H1 (cell line): Measurements from ENCODE around the gene RNF224. TPM values are rescaled to one million over a fixed set of nuclear protein-coding genes. Genes with fewer than 3 reads are reported as not detected.

Source experiments
- CTCF ChIA-PET: fragments of 300-600 bp; sonication (Branson Sonifier 250); formaldehyde crosslinking; loops from one replicate; lab custom pipeline; 2021; ENCODE audit not compliant: partially characterized antibody; lab: Charles Lee
- POLR2A ChIA-PET: fragments of 300-600 bp; sonication (Branson Sonifier 250); formaldehyde crosslinking; loops from one replicate; lab custom pipeline; 2021; ENCODE audit warnings: inconsistent platforms; ENCODE audit not compliant: partially characterized antibody; lab: Charles Lee
- DNase-seq, 2 experiments: peaks; one replicate each; pipeline versions ENCODE4 v3.0.0 to v3.0.0-alpha.2; 2010 to 2022; ENCODE audit warnings: low spot score in 2 of 2, low read depth in 1 of 2, mixed read lengths in 1 of 2
- FAIRE-seq: peaks from 2 replicates; lab custom pipeline; 2011; peaks lifted over from hg19 to GRCh38; lab: Jason Lieb, UNC
- H2AFZ ChIP-seq: 2 replicates; pipeline ENCODE4 v1.8.1; 2012; ENCODE audit warnings: low read length, inconsistent platforms
- H2AK5ac ChIP-seq: 2 replicates; pipeline ENCODE4 v1.6.1; 2013; ENCODE audit warnings: low read depth, low read length
- H2BK120ac ChIP-seq: replicated peaks from 2 replicates; pipeline ENCODE3; 2013; ENCODE audit warnings: low read depth, low read length, inconsistent platforms
- H2BK12ac ChIP-seq: 2 replicates; pipeline ENCODE4 v1.6.1; 2013; ENCODE audit warnings: low read depth, low read length
- H2BK15ac ChIP-seq: 2 replicates; pipeline ENCODE4 v1.6.1; 2013; ENCODE audit warnings: low read length
- H2BK20ac ChIP-seq: 2 replicates; pipeline ENCODE4 v1.6.1; 2013; ENCODE audit warnings: low read length
- H2BK5ac ChIP-seq: 2 replicates; pipeline ENCODE4 v1.6.1; 2013; ENCODE audit warnings: low read depth, low read length
- H3K14ac ChIP-seq: 2 replicates; pipeline ENCODE4 v1.6.1; 2013; ENCODE audit warnings: inconsistent platforms; ENCODE audit not compliant: insufficient read length
- H3K18ac ChIP-seq: 2 replicates; pipeline ENCODE4 v1.6.1; 2013; ENCODE audit warnings: low read length; ENCODE audit errors: extremely low read depth
- H3K23ac ChIP-seq: 2 replicates; pipeline ENCODE4 v1.6.1; 2013; ENCODE audit warnings: inconsistent platforms; ENCODE audit not compliant: insufficient read length
- H3K23me2 ChIP-seq: 2 replicates; pipeline ENCODE4 v1.6.1; 2013; ENCODE audit warnings: low read depth, low read length
- H3K27ac ChIP-seq: 2 replicates; pipeline ENCODE4 v1.6.1; 2011; ENCODE audit warnings: low read depth, low read length, inconsistent platforms
- H3K27me3 ChIP-seq, 4 experiments: replicated peaks in 1 of 4; 1 replicate in 1 of 4; 2 replicates in 3 of 4; pipeline versions ENCODE4 v1.6.1 to v1.8.1; 2011 to 2013; ENCODE audit warnings: low read length in 3 of 4, mild to moderate bottlenecking in 3 of 4, inconsistent platforms in 2 of 4, mixed read lengths in 2 of 4, moderate library complexity in 1 of 4; ENCODE audit not compliant: control insufficient read depth in 3 of 4, insufficient read depth in 3 of 4; ENCODE audit errors: extremely low read depth in 1 of 4
- H3K36me3 ChIP-seq, 4 experiments: 2 replicates each; pipeline versions ENCODE4 v1.6.1 to v1.8.1; 2011 to 2013; ENCODE audit warnings: mild to moderate bottlenecking in 4 of 4, low read length in 3 of 4, moderate library complexity in 2 of 4, control low read depth in 1 of 4, inconsistent platforms in 1 of 4; ENCODE audit not compliant: insufficient read depth in 4 of 4, control insufficient read depth in 2 of 4
- H3K4ac ChIP-seq: replicated peaks from 2 replicates; pipeline ENCODE3; 2013; ENCODE audit warnings: low read length, low read depth, mixed read lengths, inconsistent platforms; ENCODE audit not compliant: insufficient read length
- H3K4me1 ChIP-seq, 4 experiments: replicated peaks in 1 of 4; 1 replicate in 1 of 4; 2 replicates in 3 of 4; pipeline versions ENCODE4 v1.6.1 to v1.8.1; 2011 to 2013; ENCODE audit warnings: low read length in 3 of 4, inconsistent platforms in 2 of 4, mixed read lengths in 1 of 4; ENCODE audit not compliant: insufficient read depth in 4 of 4, control insufficient read depth in 3 of 4
- H3K4me2 ChIP-seq, 2 experiments: 2 replicates each; pipeline versions ENCODE4 v1.6.1 to v1.8.1; 2011 to 2013; ENCODE audit warnings: low read depth in 2 of 2, low read length in 2 of 2, control low read depth in 1 of 2, inconsistent platforms in 1 of 2, mild to moderate bottlenecking in 1 of 2; ENCODE audit not compliant: insufficient read depth in 1 of 2
- H3K4me3 ChIP-seq, 4 experiments: fragments of 200-600, 300-600 bp in 1 of 4; sonication (generic), shearing (Covaris generic), sonication (Bioruptor Twin) in 1 of 4; 2 replicates each; pipeline versions ENCODE4 v1.5.1 to v1.8.1; 2011 to 2016; ENCODE audit warnings: low read length in 4 of 4, low read depth in 3 of 4, control low read depth in 2 of 4, inconsistent platforms in 2 of 4, mild to moderate bottlenecking in 2 of 4, mixed read lengths in 1 of 4, moderate library complexity in 1 of 4; ENCODE audit not compliant: insufficient read depth in 2 of 4; ENCODE audit errors: extremely low read depth in 1 of 4
- H3K56ac ChIP-seq: replicated peaks from 2 replicates; pipeline ENCODE3; 2013; ENCODE audit warnings: low read depth, mild to moderate bottlenecking, mixed read lengths, low read length, inconsistent platforms; ENCODE audit not compliant: insufficient read length
- H3K79me1 ChIP-seq: 2 replicates; pipeline ENCODE4 v1.6.1; 2013; ENCODE audit warnings: low read depth, low read length, control low read depth
- H3K79me2 ChIP-seq, 2 experiments: 2 replicates each; pipeline versions ENCODE4 v1.6.1 to v1.8.1; 2012 to 2013; ENCODE audit warnings: low read length in 2 of 2, mild to moderate bottlenecking in 2 of 2, inconsistent platforms in 1 of 2; ENCODE audit not compliant: insufficient read depth in 2 of 2, control insufficient read depth in 1 of 2
- H3K9ac ChIP-seq, 4 experiments: replicated peaks in 1 of 4; 1 replicate in 1 of 4; 2 replicates in 3 of 4; pipeline versions ENCODE4 v1.6.1 to v1.8.1; 2011 to 2013; ENCODE audit warnings: low read depth in 3 of 4, low read length in 3 of 4, control low read depth in 2 of 4, mild to moderate bottlenecking in 2 of 4, moderate library complexity in 2 of 4, inconsistent platforms in 1 of 4; ENCODE audit errors: extremely low read depth in 1 of 4
- H3K9me3 ChIP-seq, 2 experiments: 2 replicates each; pipeline versions ENCODE4 v1.6.1 to v1.8.1; 2012 to 2013; ENCODE audit warnings: mild to moderate bottlenecking in 2 of 2, moderate library complexity in 2 of 2, control low read depth in 1 of 2, inconsistent platforms in 1 of 2, low read depth in 1 of 2, low read length in 1 of 2, mixed read lengths in 1 of 2; ENCODE audit not compliant: insufficient read depth in 2 of 2
- H4K20me1 ChIP-seq, 2 experiments: replicated peaks in 1 of 2; 2 replicates each; pipeline versions ENCODE3 to v1.8.1; 2011 to 2013; ENCODE audit warnings: inconsistent platforms in 2 of 2, low read length in 2 of 2, mild to moderate bottlenecking in 1 of 2; ENCODE audit not compliant: insufficient read depth in 2 of 2, control insufficient read depth in 1 of 2
- H4K5ac ChIP-seq: 2 replicates; pipeline ENCODE4 v1.6.1; 2013; ENCODE audit warnings: low read length, low read depth, mixed read lengths, inconsistent platforms; ENCODE audit not compliant: insufficient read length
- H4K8ac ChIP-seq: 2 replicates; pipeline ENCODE4 v1.8.0; 2013; ENCODE audit warnings: mild to moderate bottlenecking, moderate library complexity, low read length, inconsistent platforms; ENCODE audit not compliant: insufficient read depth; ENCODE audit errors: extremely low read depth
- H4K91ac ChIP-seq: replicated peaks from 2 replicates; pipeline ENCODE3; 2013; ENCODE audit warnings: low read length, mixed read lengths, inconsistent platforms; ENCODE audit not compliant: insufficient read length
- KDM4A ChIP-seq: IDR thresholded peaks from one replicate; pipeline ENCODE4 v1.7.1; 2012; ENCODE audit warnings: low read depth, mild to moderate bottlenecking, moderate library complexity, low read length, inconsistent platforms; ENCODE audit not compliant: severe bottlenecking
- RNF2 ChIP-seq: fragments of 200-900, 300-1000 bp; sonication (generic); IDR thresholded peaks from 2 replicates; pipeline ENCODE4 v1.7.1; 2016; ENCODE audit warnings: borderline replicate concordance, low read depth, mild to moderate bottlenecking, antibody characterized with exemption, low read length; ENCODE audit not compliant: poor library complexity, severe bottlenecking; ENCODE audit errors: missing control alignments
- WGBS, 2 experiments: shearing (Covaris generic) in 1 of 2; methylation state at CpG; one replicate each; pipeline versions ENCODE4 v1.1.6 to v1.1.7; 2013 to 2015; ENCODE audit warnings: low lambda C conversion rate in 2 of 2, mixed read lengths in 2 of 2, inconsistent platforms in 1 of 2, low coverage in 1 of 2, missing lambda C conversion rate in 1 of 2; ENCODE audit not compliant: insufficient replicate concordance in 2 of 2, insufficient coverage in 1 of 2, insufficient read length in 1 of 2; ENCODE audit errors: extremely low coverage in 1 of 2, missing lambda C conversion rate in 1 of 2; 5-methylcytosine and 5-hydroxymethylcytosine counted together
- polyA plus RNA-seq, 7 experiments: library from polyadenylated mRNA; depleted of rRNA in 3 of 7; stranded (reverse) in 5 of 7; unstranded in 2 of 7; fragments of >200 nt in 5 of 7; fragments of 200-250 nt in 2 of 7; gene quantifications; 1 replicate in 5 of 7; 2 replicates in 1 of 7; 4 replicates in 1 of 7; pipeline versions ENCODE4 v1.2.1 to v1.2.3, GENCODE V29; 2011 to 2013; ENCODE audit warnings: missing spikeins in 2 of 7, mixed read lengths in 2 of 7
- total RNA-seq: library from RNA; stranded (reverse); fragmentation: NEBNext Ultra II Directional; extraction: Animal tissue kit (Norgen Biotek cat#: 25700); gene quantifications from 2 replicates; pipeline ENCODE4 v1.2.1, GENCODE V29; 2021

RNF224 gene
- total and polyA plus RNA-seq, 2 of the 8 experiments (the other 6 are each of a cell fraction or from before 2014, with no cell fraction given), result 0.24 TPM; not detected in 1

DNA sequence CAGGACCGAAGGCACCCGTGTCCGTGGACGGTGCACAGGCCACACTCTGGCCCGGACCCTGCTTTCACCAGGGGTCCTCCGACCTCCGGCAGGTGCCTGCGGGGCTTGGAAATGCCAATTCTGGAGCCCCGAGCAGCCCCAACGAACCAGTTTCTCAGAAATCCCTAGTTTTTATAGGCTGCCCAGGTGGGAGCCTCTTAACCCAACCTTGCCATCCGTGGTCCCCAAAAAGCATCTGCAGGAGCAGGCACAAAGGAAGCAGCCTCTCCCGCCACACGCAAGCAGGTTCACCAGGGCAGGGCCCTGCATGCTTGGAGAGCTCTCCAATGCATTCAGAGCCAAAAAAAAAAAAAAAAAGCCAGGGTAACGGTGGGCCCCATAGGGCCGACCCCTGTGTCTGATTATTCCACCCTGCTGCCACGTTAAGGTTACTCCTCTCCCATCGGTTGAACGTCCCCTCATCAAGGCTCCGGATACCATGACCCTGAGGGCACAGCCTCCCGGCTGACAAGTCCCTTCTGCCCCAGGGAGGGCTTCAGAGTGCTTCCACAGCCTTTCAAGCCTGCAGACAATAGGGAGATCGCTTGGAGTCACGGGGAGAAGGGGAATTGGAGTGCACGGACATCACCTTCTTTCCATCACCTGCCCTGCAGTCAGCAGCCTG, 26.0 kb upstream of the RNF224 start:
- H3K36me3 ChIP-seq, result no peaks in the 10 kb centered on the region
- H2BK120ac ChIP-seq, result peak overlapping the region; percentile 54
- no peak for FAIRE-seq
- peaks cover 0 to 50% of the 10 kb centered on the region in 2 experiments; a peak in 3 of 4 replicates for H3K79me2 ChIP-seq
- no peak overlapping the region for H2AK5ac ChIP-seq
- peak overlapping the region; percentile 98 for H2BK5ac ChIP-seq
- no peak overlapping the region for H3K23ac ChIP-seq
- peak overlapping the region; percentile 91 for H3K4ac ChIP-seq
- peak in 1 of 2 experiments; percentile 49 for DNase-seq
- H3K79me1 ChIP-seq, result peaks cover 25% of the 10 kb centered on the region
- peaks cover 10 to 28% (median 19%) of the 10 kb centered on the region in 4 experiments for H3K4me1 ChIP-seq
- H4K8ac ChIP-seq, result peak overlapping the region; percentile 86
- no peaks in the 10 kb centered on the region for H3K9me3 ChIP-seq
- peak overlapping the region; percentile 74 to 88 for H3K4me2 ChIP-seq
- peak overlapping the region; percentile 64 to 78 (median 69) for H3K4me3 ChIP-seq
- H2BK20ac ChIP-seq, result no peak overlapping the region
- CTCF ChIA-PET, result interaction anchor here (0.6 to 4.4 kb wide), 11 partner anchors 9 to 155 kb away, joined by 3 to 19 read pairs (median 4); partner anchors contain the start of genes NPDC1 and RNF224
- peak overlapping the region; percentile 99 for H4K91ac ChIP-seq
- H3K18ac ChIP-seq, result peak overlapping the region; percentile 99
- TF ChIP-seq RNF2 (no peak), KDM4A (peak; percentile 3)
- POLR2A ChIA-PET, result interaction anchor here (0.6 to 69.9 kb wide), 16 partner anchors 11 to 219 kb away, joined by 3 to 1462 read pairs (median 4); partner anchors contain the start of genes ANAPC2, CYSRT1, MAN1B1 and NELFB
- no peak overlapping the region for H3K14ac ChIP-seq
- H2AFZ ChIP-seq, result no peak overlapping the region
- no peaks in the 10 kb centered on the region for H3K27me3 ChIP-seq
- peak overlapping the region; percentile 35 to 71 (median 54); a peak in 6 of 7 replicates for H3K9ac ChIP-seq
- peaks cover 0 to 22% of the 10 kb centered on the region in 2 experiments for H4K20me1 ChIP-seq
- no peak overlapping the region for H2BK12ac ChIP-seq
- no peak overlapping the region for H2BK15ac ChIP-seq
- 35% methylated on average over 22 of the region's 23 CpGs; no CpG with 5 or more reads in 1 of the 2 experiments for WGBS, 2 experiments
- H3K23me2 ChIP-seq, result peaks cover 18% of the 10 kb centered on the region
- peak overlapping the region; percentile 77 for H3K56ac ChIP-seq
- H3K27ac ChIP-seq, result no peak overlapping the region; the same call in 1 of the 2 replicates
- H4K5ac ChIP-seq, result peak overlapping the region; percentile 100
